HepG2 (cell line): ENCODE measurements around the gene RNF126. TPM values are rescaled to one million over a fixed set of nuclear protein-coding genes. Genes with fewer than 3 reads are reported as not detected.

Experiments
- ATAD3A ChIP-seq: sonication (generic); formaldehyde crosslinking; IDR thresholded peaks from 2 replicates; pipeline ENCODE4 v1.4.0; 2020; ENCODE audit warnings: missing genetic modification reagents
- ATF7 ChIP-seq, 2 experiments: fragments of 450-650 bp in 1 of 2; sonication (generic) in 1 of 2; formaldehyde crosslinking in 1 of 2; IDR thresholded peaks; 2 replicates each; pipeline versions ENCODE4 v1.4.0 to v1.6.1; 2016 to 2020; ENCODE audit warnings: antibody characterized with exemption in 1 of 2, mild to moderate bottlenecking in 1 of 2, missing genetic modification reagents in 1 of 2
- CENPT ChIP-seq: sonication (generic); formaldehyde crosslinking; IDR thresholded peaks from 2 replicates; pipeline ENCODE4 v1.8.0; 2022; ENCODE audit warnings: low read depth, mild to moderate bottlenecking, moderate library complexity, missing genetic modification reagents
- MEIS2 ChIP-seq: sonication (generic); formaldehyde crosslinking; IDR thresholded peaks from 2 replicates; pipeline ENCODE4 v1.9.0; 2021; ENCODE audit warnings: mild to moderate bottlenecking, missing genetic modification reagents
- MTF1 ChIP-seq: sonication (generic); formaldehyde crosslinking; IDR thresholded peaks from 2 replicates; pipeline ENCODE4 v1.5.0; 2020; ENCODE audit warnings: missing genetic modification reagents
- MXD4 ChIP-seq: IDR thresholded peaks from 2 replicates; pipeline ENCODE4 v1.6.1; 2016; ENCODE audit warnings: mild to moderate bottlenecking, missing biosample characterization, missing genetic modification reagents
- PATZ1 ChIP-seq: sonication (generic); formaldehyde crosslinking; IDR thresholded peaks from 2 replicates; pipeline ENCODE4 v1.4.0; 2020; ENCODE audit warnings: missing genetic modification reagents
- RARG ChIP-seq: sonication (generic); formaldehyde crosslinking; IDR thresholded peaks from 2 replicates; pipeline ENCODE4 v1.4.0; 2020; ENCODE audit warnings: low read depth, mild to moderate bottlenecking, missing genetic modification reagents
- XBP1 ChIP-seq: sonication (generic); formaldehyde crosslinking; IDR thresholded peaks from 2 replicates; pipeline ENCODE4 v1.5.0; 2020; ENCODE audit warnings: missing genetic modification reagents
- ZBTB26 ChIP-seq: IDR thresholded peaks from 2 replicates; pipeline ENCODE4 v1.6.1; 2016; ENCODE audit warnings: missing compliant biosample characterization, missing genetic modification reagents, borderline replicate concordance
- ZBTB7A ChIP-seq: sonication (generic); formaldehyde crosslinking; IDR thresholded peaks from 2 replicates; pipeline ENCODE4 v1.8.0; 2022; ENCODE audit warnings: mild to moderate bottlenecking, missing genetic modification reagents
- ZNF124 ChIP-seq: sonication (generic); formaldehyde crosslinking; IDR thresholded peaks from 2 replicates; pipeline ENCODE4 v1.4.0; 2020; ENCODE audit warnings: missing genetic modification reagents
- ZNF274 ChIP-seq: sonication (generic); formaldehyde crosslinking; IDR thresholded peaks from 2 replicates; pipeline ENCODE4 v1.5.1; 2020; ENCODE audit warnings: mild to moderate bottlenecking, missing genetic modification reagents
- ZNF331 ChIP-seq: sonication (generic); formaldehyde crosslinking; IDR thresholded peaks from 2 replicates; pipeline ENCODE4 v1.4.0; 2020; ENCODE audit warnings: missing genetic modification reagents
- ZNF451 ChIP-seq: sonication (generic); formaldehyde crosslinking; IDR thresholded peaks from 2 replicates; pipeline ENCODE4 v1.5.0; 2020; ENCODE audit warnings: mild to moderate bottlenecking, missing genetic modification reagents
- ZNF547 ChIP-seq: sonication (generic); formaldehyde crosslinking; IDR thresholded peaks from 2 replicates; pipeline ENCODE4 v1.5.1; 2020; ENCODE audit warnings: mild to moderate bottlenecking, missing genetic modification reagents
- ZNF660 ChIP-seq: sonication (generic); formaldehyde crosslinking; IDR thresholded peaks from 2 replicates; pipeline ENCODE4 v1.5.1; 2020; ENCODE audit warnings: mild to moderate bottlenecking, low read depth, missing genetic modification reagents, borderline replicate concordance
- ZNF883 ChIP-seq: sonication (generic); formaldehyde crosslinking; IDR thresholded peaks from 2 replicates; pipeline ENCODE4 v1.5.1; 2020; ENCODE audit warnings: mild to moderate bottlenecking, missing genetic modification reagents; ENCODE audit errors: not compliant biosample characterization
- ZSCAN21 ChIP-seq: sonication (generic); formaldehyde crosslinking; IDR thresholded peaks from 2 replicates; pipeline ENCODE4 v1.8.0; 2022; ENCODE audit warnings: mild to moderate bottlenecking, missing genetic modification reagents, moderate library complexity, borderline replicate concordance
- polyA plus RNA-seq, 8 experiments: library from polyadenylated mRNA; depleted of rRNA in 3 of 8; stranded (reverse) in 7 of 8; unstranded in 1 of 8; fragments of >200 nt; fragmentation: Illumina TruSeq in 4 of 8; extraction: Trizol in 4 of 8; gene quantifications; 2 replicates each; pipeline versions ENCODE4 v1.2.1 to v1.2.3, GENCODE V29; 2011 to 2016; ENCODE audit warnings: low read depth in 4 of 8, missing spikeins in 1 of 8, mixed read lengths in 1 of 8; ENCODE audit not compliant: insufficient read depth in 1 of 8
- total RNA-seq, 5 experiments: library from RNA; depleted of rRNA; stranded (reverse); fragments of >200 nt; fragmentation: Illumina TruSeq; extraction: Trizol; gene quantifications; 2 replicates each; pipeline ENCODE4 v1.2.3, GENCODE V29; 2016; ENCODE audit warnings: low read depth in 1 of 5
- TF ChIP-seq, protein P1 (sequence below): sonication (generic); formaldehyde crosslinking; IDR thresholded peaks from 2 replicates; pipeline ENCODE4 v1.8.0; 2022; ENCODE audit warnings: missing genetic modification reagents, mild to moderate bottlenecking, inconsistent platforms, borderline replicate concordance
- TF ChIP-seq, protein P2 (sequence below): sonication (generic); formaldehyde crosslinking; IDR thresholded peaks from 2 replicates; pipeline ENCODE4 v1.8.0; 2022; ENCODE audit warnings: missing genetic modification reagents, low read depth, mild to moderate bottlenecking, borderline replicate concordance
- TF ChIP-seq, protein P3 (sequence below): sonication (generic); formaldehyde crosslinking; IDR thresholded peaks from 2 replicates; pipeline ENCODE4 v1.5.0; 2020; ENCODE audit warnings: missing genetic modification reagents, mild to moderate bottlenecking, borderline replicate concordance

RNF126 gene
- total and polyA plus RNA-seq, 2 of the 13 experiments (the other 11 are each of a cell fraction or from before 2014, with no cell fraction given): 23.2 to 34.0 TPM

GRCh38 chr19:674282-675151 is 11.5 kb upstream of the RNF126 start (continued):
- TF ChIP-seq ZBTB26: no peak
- peak; percentile 83 for TF ChIP-seq ZBTB7A (CRISPR knock-in tag)
- no peak for TF ChIP-seq ZNF331
- no peak for TF ChIP-seq ZNF274 (CRISPR knock-in tag)
- TF ChIP-seq ZNF124 (CRISPR knock-in tag): no peak
- TF ChIP-seq XBP1 (CRISPR knock-in tag): no peak
- no peak for TF ChIP-seq MEIS2 (CRISPR knock-in tag)
- no peak for TF ChIP-seq ZNF547 (CRISPR knock-in tag)
- TF ChIP-seq MTF1 (CRISPR knock-in tag): no peak
- TF ChIP-seq ZNF660 (CRISPR knock-in tag): no peak
- no peak for TF ChIP-seq MXD4 (CRISPR knock-in tag)
- TF ChIP-seq ATAD3A: no peak
- TF ChIP-seq, protein P1, sequence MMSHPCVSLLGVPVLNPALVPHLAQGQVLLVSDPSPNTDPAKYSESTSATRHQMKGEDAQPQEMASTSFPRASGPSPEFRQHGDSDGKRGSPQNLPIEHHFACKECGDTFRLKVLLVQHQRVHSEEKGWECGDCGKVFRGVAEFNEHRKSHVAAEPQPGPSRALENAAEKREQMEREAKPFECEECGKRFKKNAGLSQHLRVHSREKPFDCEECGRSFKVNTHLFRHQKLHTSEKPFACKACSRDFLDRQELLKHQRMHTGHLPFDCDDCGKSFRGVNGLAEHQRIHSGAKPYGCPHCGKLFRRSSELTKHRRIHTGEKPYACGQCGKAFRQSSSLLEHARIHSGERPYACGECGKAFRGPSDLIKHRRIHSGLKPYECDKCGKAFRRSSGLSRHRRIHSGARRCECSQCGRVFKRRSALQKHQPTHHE (CRISPR knock-in tag): no peak
- TF ChIP-seq RARG: no peak
- peak; percentile 49 for TF ChIP-seq ZNF883 (CRISPR knock-in tag)
- TF ChIP-seq, protein P2, sequence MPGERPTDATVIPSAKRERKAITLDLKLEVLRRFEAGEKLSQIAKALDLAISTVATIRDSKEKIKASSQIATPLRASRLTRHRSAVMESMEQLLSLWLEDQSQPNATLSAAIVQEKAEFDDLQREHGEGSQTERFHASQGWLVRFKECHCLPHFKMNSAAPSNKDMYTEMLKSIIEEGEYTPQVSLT (CRISPR knock-in tag): no peak
- no peak for TF ChIP-seq ATF7 (IDR thresholded peaks at IDR 0.05)
- TF ChIP-seq ATF7 (CRISPR knock-in tag; IDR thresholded peaks at IDR 0.05): no peak
- peak; percentile 44; the same call in 1 of the 2 replicates for TF ChIP-seq PATZ1 (CRISPR knock-in tag)
- 0 out of 2 replicates have a peak, but pooled peaks have one; percentile 35 for TF ChIP-seq ZNF451 (CRISPR knock-in tag)
- TF ChIP-seq, protein P3, sequence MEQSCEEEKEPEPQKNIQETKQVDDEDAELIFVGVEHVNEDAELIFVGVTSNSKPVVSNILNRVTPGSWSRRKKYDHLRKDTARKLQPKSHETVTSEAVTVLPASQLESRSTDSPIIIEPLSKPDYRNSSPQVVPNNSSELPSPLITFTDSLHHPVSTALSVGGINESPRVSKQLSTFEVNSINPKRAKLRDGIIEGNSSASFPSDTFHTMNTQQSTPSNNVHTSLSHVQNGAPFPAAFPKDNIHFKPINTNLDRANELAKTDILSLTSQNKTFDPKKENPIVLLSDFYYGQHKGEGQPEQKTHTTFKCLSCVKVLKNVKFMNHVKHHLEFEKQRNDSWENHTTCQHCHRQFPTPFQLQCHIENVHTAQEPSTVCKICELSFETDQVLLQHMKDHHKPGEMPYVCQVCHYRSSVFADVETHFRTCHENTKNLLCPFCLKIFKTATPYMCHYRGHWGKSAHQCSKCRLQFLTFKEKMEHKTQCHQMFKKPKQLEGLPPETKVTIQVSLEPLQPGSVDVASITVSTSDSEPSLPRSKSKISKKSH (CRISPR knock-in tag): no peak
- TF ChIP-seq ZSCAN21 (CRISPR knock-in tag): no peak
- TF ChIP-seq CENPT (CRISPR knock-in tag): no peak
